ENCODE measurements around the gene PPP1R1A. TPM values are rescaled to one million over a fixed set of nuclear protein-coding genes. Genes with fewer than 3 reads are reported as not detected.

PPP1R1A gene
- total RNA-seq, 2 experiments from 2014 or later, result not detected

- Histone ChIP-seq H3K9me2 (ENCODE audit: insufficient read depth, low read length) (no peaks in the 10 kb centered on the region), H3K36me3 (ENCODE audit: insufficient read depth, low read length) (peaks cover 88% of the 10 kb centered on the region), H3K79me2 (ENCODE audit: insufficient read depth, low read depth, low read length) (no peaks in the 10 kb centered on the region), H3K4me3 (ENCODE audit: low read depth, low read length, poor library complexity, severe bottlenecking) (no peak overlapping the region), H3K4me1 (ENCODE audit: insufficient read depth, low read length, poor library complexity, severe bottlenecking) (no peaks in the 10 kb centered on the region), H2AFZ (ENCODE audit: low read length) (no peak overlapping the region), H3K27ac (ENCODE audit: low read depth, low read length, poor library complexity, severe bottlenecking) (no peak overlapping the region), H4K20me1 (ENCODE audit: insufficient read depth, low read length) (no peaks in the 10 kb centered on the region), H3K9me3 (ENCODE audit: low read length) (no peaks in the 10 kb centered on the region), H3K4me2 (ENCODE audit: low read length) (no peak overlapping the region)
- no TSS peak for BruUV-seq (replicated peaks)
- no peak for TF ChIP-seq EZH2phosphoT487 (IDR thresholded peaks at IDR 0.05; ENCODE audit: borderline replicate concordance, low read depth, low read length)
- DNase-seq (ENCODE audit: low spot score), result no peak
- POLR2A ChIA-PET, result no interaction called here
- intact Hi-C loops (cut with micrococcal nuclease; ENCODE audit: unreplicated experiment), result no loop called here
- CTCF ChIA-PET (ENCODE audit: unreplicated experiment), result interaction anchor here (0.5 to 1.1 kb wide), 2 partner anchors 11 to 119 kb away, joined by 4 read pairs; no protein-coding TSS in a partner anchor
Measured at GRCh38 chr12:54541751-54542290, 46.6 kb downstream of the PPP1R1A start.

GRCh38 chr12:54538136-54538700, 50.2 kb downstream of the PPP1R1A start:
- intact Hi-C loops (cut with micrococcal nuclease; ENCODE audit: unreplicated experiment), result no loop called here
- Histone ChIP-seq H3K4me3 (ENCODE audit: low read depth, low read length, poor library complexity, severe bottlenecking) (no peak overlapping the region), H3K27ac (ENCODE audit: low read depth, low read length, poor library complexity, severe bottlenecking) (no peak overlapping the region), H3K9me2 (ENCODE audit: insufficient read depth, low read length) (no peaks in the 10 kb centered on the region), H3K4me2 (ENCODE audit: low read length) (no peak overlapping the region), H3K4me1 (ENCODE audit: insufficient read depth, low read length, poor library complexity, severe bottlenecking) (no peaks in the 10 kb centered on the region), H3K36me3 (ENCODE audit: insufficient read depth, low read length) (peaks cover 99% of the 10 kb centered on the region), H4K20me1 (ENCODE audit: insufficient read depth, low read length) (no peaks in the 10 kb centered on the region), H3K9me3 (ENCODE audit: low read length) (no peaks in the 10 kb centered on the region), H2AFZ (ENCODE audit: low read length) (no peak overlapping the region), H3K79me2 (ENCODE audit: insufficient read depth, low read depth, low read length) (no peaks in the 10 kb centered on the region)
- ChIA-PET POLR2A (no interaction called here), CTCF (ENCODE audit: unreplicated experiment) (no interaction called here)
- no peak for DNase-seq (ENCODE audit: low spot score)
- no TSS peak for BruUV-seq (replicated peaks)
- no peak for TF ChIP-seq CTCF (conservative IDR thresholded peaks at IDR 0.05; ENCODE audit: low read length)
- TF ChIP-seq EZH2phosphoT487 (IDR thresholded peaks at IDR 0.05; ENCODE audit: borderline replicate concordance, low read depth, low read length), result no peak

GRCh38 chr12:54535474-54535873, 53.0 kb downstream of the PPP1R1A start:
- Histone ChIP-seq H2AFZ (ENCODE audit: low read length) (no peak overlapping the region), H3K4me3 (ENCODE audit: low read depth, low read length, poor library complexity, severe bottlenecking) (no peak overlapping the region), H3K4me1 (ENCODE audit: insufficient read depth, low read length, poor library complexity, severe bottlenecking) (no peaks in the 10 kb centered on the region), H3K4me2 (ENCODE audit: low read length) (no peak overlapping the region), H4K20me1 (ENCODE audit: insufficient read depth, low read length) (no peaks in the 10 kb centered on the region), H3K9me3 (ENCODE audit: low read length) (no peaks in the 10 kb centered on the region), H3K9me2 (ENCODE audit: insufficient read depth, low read length) (no peaks in the 10 kb centered on the region), H3K27ac (ENCODE audit: low read depth, low read length, poor library complexity, severe bottlenecking) (no peak overlapping the region), H3K36me3 (ENCODE audit: insufficient read depth, low read length) (peaks cover 100% of the 10 kb centered on the region), H3K79me2 (ENCODE audit: insufficient read depth, low read depth, low read length) (no peaks in the 10 kb centered on the region)
- ChIA-PET CTCF (ENCODE audit: unreplicated experiment) (no interaction called here), POLR2A (interaction anchor here (0.8 kb wide), 1 partner anchor 12 kb away, joined by 3 read pairs; no protein-coding TSS in a partner anchor)
- DNase-seq (ENCODE audit: low spot score), result no peak
- no TSS peak for BruUV-seq (replicated peaks)
- TF ChIP-seq EZH2phosphoT487 (IDR thresholded peaks at IDR 0.05; ENCODE audit: borderline replicate concordance, low read depth, low read length) (no peak), CTCF (conservative IDR thresholded peaks at IDR 0.05; ENCODE audit: low read length) (no peak)
- intact Hi-C loops (cut with micrococcal nuclease; ENCODE audit: unreplicated experiment), result no loop called here

All from OCI-LY7 (cell line).